Sigmoid colon (tissue), 4 donors: ENCODE results near the gene GAN.

ENCODE experiments used
- EP300 ChIP-seq, 4 donors: sonication (generic); formaldehyde crosslinking; IDR thresholded peaks; one replicate each; pipeline ENCODE4 v1.6.1; 2017; ENCODE audit warnings: antibody characterized with exemption in 4 of 4
- POLR2A ChIP-seq, 2 donors: fragments of 450-650 bp; IDR thresholded peaks; one replicate each; pipeline ENCODE4 v1.6.1; 2016; ENCODE audit warnings: antibody characterized with exemption in 2 of 2, mild to moderate bottlenecking in 2 of 2, moderate library complexity in 2 of 2
- POLR2AphosphoS5 ChIP-seq, 4 donors: sonication (generic); formaldehyde crosslinking; IDR thresholded peaks; one replicate each; pipeline ENCODE4 v1.6.1; 2017; ENCODE audit warnings: antibody characterized with exemption in 4 of 4
- TF ChIP-seq, protein P1 (sequence below), 4 experiments: fragments of 450-650 bp in 3 of 4; fragments of 200-600 bp in 1 of 4; IDR thresholded peaks; one replicate each; pipeline ENCODE4 v1.5.1; 2016 to 2019; ENCODE audit warnings: antibody characterized with exemption in 4 of 4, mild to moderate bottlenecking in 3 of 4, moderate library complexity in 2 of 4

- TF ChIP-seq POLR2A (IDR thresholded peaks at IDR 0.05) (no peak), POLR2AphosphoS5 (IDR thresholded peaks at IDR 0.05) (no peak), EP300 (IDR thresholded peaks at IDR 0.05) (no peak)
- TF ChIP-seq, protein P1, sequence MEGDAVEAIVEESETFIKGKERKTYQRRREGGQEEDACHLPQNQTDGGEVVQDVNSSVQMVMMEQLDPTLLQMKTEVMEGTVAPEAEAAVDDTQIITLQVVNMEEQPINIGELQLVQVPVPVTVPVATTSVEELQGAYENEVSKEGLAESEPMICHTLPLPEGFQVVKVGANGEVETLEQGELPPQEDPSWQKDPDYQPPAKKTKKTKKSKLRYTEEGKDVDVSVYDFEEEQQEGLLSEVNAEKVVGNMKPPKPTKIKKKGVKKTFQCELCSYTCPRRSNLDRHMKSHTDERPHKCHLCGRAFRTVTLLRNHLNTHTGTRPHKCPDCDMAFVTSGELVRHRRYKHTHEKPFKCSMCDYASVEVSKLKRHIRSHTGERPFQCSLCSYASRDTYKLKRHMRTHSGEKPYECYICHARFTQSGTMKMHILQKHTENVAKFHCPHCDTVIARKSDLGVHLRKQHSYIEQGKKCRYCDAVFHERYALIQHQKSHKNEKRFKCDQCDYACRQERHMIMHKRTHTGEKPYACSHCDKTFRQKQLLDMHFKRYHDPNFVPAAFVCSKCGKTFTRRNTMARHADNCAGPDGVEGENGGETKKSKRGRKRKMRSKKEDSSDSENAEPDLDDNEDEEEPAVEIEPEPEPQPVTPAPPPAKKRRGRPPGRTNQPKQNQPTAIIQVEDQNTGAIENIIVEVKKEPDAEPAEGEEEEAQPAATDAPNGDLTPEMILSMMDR (IDR thresholded peaks at IDR 0.05), result no peak
Measured at GRCh38 chr16:81275795-81276194, 39.0 kb upstream of the GAN start.
